Lower leg skin (tissue), 3 donors: ENCODE data around the gene APBA2.

Experiments
- CTCF ChIP-seq, 3 donors: fragments of 450-650 bp; IDR thresholded peaks; one replicate each; pipeline ENCODE4 v1.5.1; 2016; ENCODE audit warnings: antibody characterized with exemption in 3 of 3, mild to moderate bottlenecking in 3 of 3, moderate library complexity in 2 of 3
- POLR2A ChIP-seq, 2 donors: fragments of 450-650 bp; IDR thresholded peaks; one replicate each; pipeline ENCODE4 v1.6.1; 2016 to 2017; ENCODE audit warnings: antibody characterized with exemption in 2 of 2, mild to moderate bottlenecking in 1 of 2, moderate library complexity in 1 of 2

DNA sequence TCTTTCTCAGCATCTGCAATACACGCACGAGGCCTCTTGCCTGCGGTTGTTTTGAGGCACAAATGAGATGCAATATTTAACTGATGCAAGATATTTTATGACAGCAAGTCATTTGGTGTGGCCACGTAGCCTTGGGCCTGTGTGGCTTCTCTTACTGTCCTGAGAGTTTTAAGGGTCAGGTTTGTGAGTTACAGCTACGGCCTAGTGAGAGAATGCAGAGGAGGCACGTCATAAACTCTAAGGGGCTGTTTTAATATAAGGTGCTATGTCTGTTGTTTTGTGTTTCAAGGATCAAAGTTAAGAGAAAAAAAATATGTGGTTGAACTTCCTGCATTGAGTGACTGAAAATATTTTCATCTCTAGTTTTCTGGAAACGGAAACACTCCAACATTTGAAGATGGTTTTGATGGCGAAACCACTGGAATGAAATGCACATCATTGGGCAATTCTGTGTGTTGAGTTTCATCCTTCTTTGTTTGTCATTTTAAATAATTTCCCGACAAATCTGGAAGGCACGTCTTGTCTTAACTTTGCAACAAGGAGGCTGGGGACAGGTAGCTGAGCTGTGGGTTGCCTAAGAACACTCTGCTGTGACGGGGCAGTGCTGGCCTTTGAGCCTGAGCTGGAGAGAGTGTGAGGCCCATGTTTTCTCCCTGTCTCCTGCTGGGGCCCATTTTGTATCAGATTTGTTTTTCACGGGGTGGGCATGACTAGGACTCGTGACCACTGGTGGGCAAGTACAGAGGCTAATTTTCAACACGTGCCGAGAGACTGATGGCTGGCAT lies 5.1 kb downstream of the APBA2 start:
- TF ChIP-seq CTCF (IDR thresholded peaks at IDR 0.05) (no peak), POLR2A (IDR thresholded peaks at IDR 0.05) (no peak)
